Spinal cord (tissue), 10 donors: ENCODE data around the gene ANKRD13B. TPM values are rescaled to one million over a fixed set of nuclear protein-coding genes. Genes with fewer than 3 reads are reported as not detected.

Source experiments
- DNase-seq, 6 donors: peaks; one replicate each; pipeline versions ENCODE4 v3.0.0 to v3.0.0-alpha.2; 2013 to 2015; ENCODE audit warnings: low spot score in 6 of 6, low read depth in 4 of 6
- H3K27ac ChIP-seq: one replicate; pipeline ENCODE4 v1.5.1; 2013; ENCODE audit warnings: low read depth, low read length, control low read depth
- H3K27me3 ChIP-seq: one replicate; pipeline ENCODE4 v1.6.1; 2013; ENCODE audit warnings: low read length; ENCODE audit not compliant: control insufficient read depth, insufficient read depth
- H3K36me3 ChIP-seq: one replicate; pipeline ENCODE4 v1.6.1; 2013; ENCODE audit warnings: low read length; ENCODE audit not compliant: control insufficient read depth, insufficient read depth
- H3K4me1 ChIP-seq: one replicate; pipeline ENCODE4 v1.6.1; 2013; ENCODE audit warnings: low read length; ENCODE audit not compliant: control insufficient read depth, insufficient read depth
- H3K4me3 ChIP-seq: one replicate; pipeline ENCODE4 v1.5.1; 2013; ENCODE audit warnings: low read depth, low read length, control low read depth
- H3K9me3 ChIP-seq: one replicate; pipeline ENCODE4 v1.6.1; 2013; ENCODE audit warnings: low read length; ENCODE audit not compliant: control insufficient read depth, insufficient read depth
- WGBS: methylation state at CpG from one replicate; pipeline ENCODE4 v1.1.5; 2013; ENCODE audit warnings: missing lambda C conversion rate; ENCODE audit not compliant: insufficient coverage; 5-methylcytosine and 5-hydroxymethylcytosine counted together
- polyA plus RNA-seq, 2 donors: library from polyadenylated mRNA; unstranded; fragments of 120-200 nt; gene quantifications; one replicate each; pipeline ENCODE4 v1.2.1, GENCODE V29; 2013; ENCODE audit not compliant: insufficient read length in 2 of 2
- total RNA-seq, 2 donors: library from RNA; depleted of rRNA in 1 of 2; stranded (reverse); fragments of 120-200 nt in 1 of 2; fragments of >200 nt in 1 of 2; gene quantifications; one replicate each; pipeline versions ENCODE4 v1.2.3 to v1.2.4, GENCODE V29; 2013 to 2014
- donor health status: healthy.

ANKRD13B gene
- total and polyA plus RNA-seq, 4 donors: 10.6 to 76.2 (median 38.4) TPM

- peaks cover 42% of the 10 kb centered on the region for H3K4me1 ChIP-seq
- DNase-seq: no peak
- H3K9me3 ChIP-seq: no peaks in the 10 kb centered on the region
- H3K27ac ChIP-seq: no peak overlapping the region
- H3K36me3 ChIP-seq: no peaks in the 10 kb centered on the region
- H3K4me3 ChIP-seq: peak overlapping the region; percentile 55
- H3K27me3 ChIP-seq: peaks cover 47% of the 10 kb centered on the region
- WGBS: 93% methylated on average over 4 of the region's 8 CpGs
These were observed 28.8 kb downstream of the ANKRD13B start for GRCh38 chr17:29621751-29622194.

GRCh38 chr17:29622337-29623282, 29.7 kb downstream of the ANKRD13B start, which contains the start of gene CORO6:
CORO6 (minus strand) TSS chr17:29622912; CDS start chr17:29621421, 1,491 bp downstream.
- H3K36me3 ChIP-seq: no peaks in the 10 kb centered on the region
- peaks cover 33% of the 10 kb centered on the region for H3K4me1 ChIP-seq
- WGBS: under 1% methylated on average over 77 of the region's 77 CpGs
- H3K27me3 ChIP-seq: peaks cover 38% of the 10 kb centered on the region
- no peak within 1 kb of the TSS for H3K27ac ChIP-seq
- H3K9me3 ChIP-seq: no peaks in the 10 kb centered on the region
- peak in 2 of 6 donors; percentile 77 to 83 for DNase-seq
- H3K4me3 ChIP-seq: peak within 1 kb of the TSS; percentile 55

- DNase-seq: no peak
- H3K36me3 ChIP-seq: no peaks in the 10 kb centered on the region
- H3K27me3 ChIP-seq: peaks cover 32% of the 10 kb centered on the region
- H3K9me3 ChIP-seq: no peaks in the 10 kb centered on the region
- no peak overlapping the region for H3K27ac ChIP-seq
- 43% methylated on average over 4 of the region's 4 CpGs for WGBS
- H3K4me3 ChIP-seq: peak overlapping the region; percentile 55
- peaks cover 27% of the 10 kb centered on the region for H3K4me1 ChIP-seq
These were observed 30.3 kb downstream of the ANKRD13B start for GRCh38 chr17:29623283-29623647.

GRCh38 chr17:29624586-29624985, 31.7 kb downstream of the ANKRD13B start:
- H3K27me3 ChIP-seq: peaks cover 19% of the 10 kb centered on the region
- no peak overlapping the region for H3K4me3 ChIP-seq
- H3K4me1 ChIP-seq: peaks cover 16% of the 10 kb centered on the region
- WGBS: 82% methylated on average over 2 of the region's 4 CpGs
- no peaks in the 10 kb centered on the region for H3K9me3 ChIP-seq
- DNase-seq: no peak
- no peaks in the 10 kb centered on the region for H3K36me3 ChIP-seq
- H3K27ac ChIP-seq: no peak overlapping the region

- no peaks in the 10 kb centered on the region for H3K36me3 ChIP-seq
- no peaks in the 10 kb centered on the region for H3K9me3 ChIP-seq
- peak in 2 of 6 donors; percentile 44 to 72 for DNase-seq
- H3K27me3 ChIP-seq: peaks cover 14% of the 10 kb centered on the region
- H3K4me1 ChIP-seq: peaks cover 16% of the 10 kb centered on the region
- H3K27ac ChIP-seq: no peak overlapping the region
- WGBS: 66% methylated on average over 5 of the region's 8 CpGs
- H3K4me3 ChIP-seq: no peak overlapping the region
These were observed 32.3 kb downstream of the ANKRD13B start for GRCh38 chr17:29625037-29625750.

- WGBS: no CpG with 5 or more reads among the region's 1 CpG
- Histone ChIP-seq H3K36me3 (peaks cover 21% of the 10 kb centered on the region), H3K27ac (no peak overlapping the region), H3K27me3 (peaks cover 4% of the 10 kb centered on the region), H3K4me3 (no peak overlapping the region), H3K4me1 (peaks cover 9% of the 10 kb centered on the region), H3K9me3 (no peaks in the 10 kb centered on the region)
- DNase-seq: no peak
These were observed 35.0 kb downstream of the ANKRD13B start for GRCh38 chr17:29627951-29628350.

- H3K4me1 ChIP-seq: peaks cover 4% of the 10 kb centered on the region
- no peaks in the 10 kb centered on the region for H3K9me3 ChIP-seq
- DNase-seq: no peak
- no peak overlapping the region for H3K4me3 ChIP-seq
- no peak overlapping the region for H3K27ac ChIP-seq
- WGBS: 71% methylated on average over 2 of the region's 2 CpGs
- no peaks in the 10 kb centered on the region for H3K27me3 ChIP-seq
- H3K36me3 ChIP-seq: peaks cover 21% of the 10 kb centered on the region
These were observed 35.7 kb downstream of the ANKRD13B start for GRCh38 chr17:29628644-29629043.

GRCh38 chr17:29629839-29630238, 36.9 kb downstream of the ANKRD13B start:
- 69% methylated on average over 2 of the region's 2 CpGs for WGBS
- Histone ChIP-seq H3K27me3 (no peaks in the 10 kb centered on the region), H3K36me3 (peaks cover 25% of the 10 kb centered on the region), H3K4me1 (peaks cover 4% of the 10 kb centered on the region), H3K27ac (no peak overlapping the region), H3K4me3 (no peak overlapping the region), H3K9me3 (no peaks in the 10 kb centered on the region)
- DNase-seq: peak in 1 of 6 donors; percentile 70

- Histone ChIP-seq H3K4me1 (peaks cover 4% of the 10 kb centered on the region), H3K27me3 (no peaks in the 10 kb centered on the region), H3K27ac (no peak overlapping the region), H3K4me3 (no peak overlapping the region), H3K9me3 (no peaks in the 10 kb centered on the region), H3K36me3 (peaks cover 33% of the 10 kb centered on the region)
- DNase-seq: no peak
- WGBS: 50% methylated on average over 1 of the region's 6 CpGs
These were observed 37.8 kb downstream of the ANKRD13B start for GRCh38 chr17:29630630-29631193.
